ENCODE results near the gene ZNF835. TPM values are rescaled to one million over a fixed set of nuclear protein-coding genes. Genes with fewer than 3 reads are reported as not detected.
A peak's percentile ranks its signal among the peaks of the same experiment; 100 is the strongest.

The ZNF835 gene
- total RNA-seq, 1 experiment from 2014 or later = not detected

DNA sequence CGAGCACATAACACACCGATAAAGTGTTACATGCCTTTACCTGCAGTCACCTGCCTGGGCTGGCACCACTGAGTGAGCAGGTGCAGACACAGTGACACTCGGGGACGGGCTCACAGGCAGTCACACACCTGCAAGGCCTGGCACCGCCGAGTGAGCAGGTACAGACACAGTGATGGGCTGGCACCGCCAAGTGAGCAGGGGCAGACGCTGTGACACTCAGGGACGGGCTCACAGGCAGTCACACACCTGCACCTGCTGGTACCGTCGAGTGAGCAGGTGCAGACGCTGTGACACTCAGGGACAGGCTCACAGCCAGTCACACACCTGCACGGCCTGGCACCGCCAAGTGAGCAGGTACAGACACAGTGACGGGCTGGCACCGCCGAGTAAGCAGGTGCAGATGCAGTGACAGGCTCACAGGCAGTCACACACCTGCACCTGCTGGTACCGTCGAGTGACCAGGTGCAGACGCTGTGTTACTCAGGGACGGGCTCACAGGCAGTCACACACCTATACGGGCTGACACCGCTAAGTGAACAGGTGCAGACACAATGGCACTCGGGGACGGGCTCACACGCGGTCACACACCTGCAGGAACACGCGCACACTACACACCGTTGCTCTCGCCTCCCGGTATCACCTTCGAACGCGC, 470 bp downstream of the ZNF835 start:
- DNase-seq = no peak
- H3K9me3 ChIP-seq = no peaks in the 10 kb centered on the region; the same call in none of the 2 replicates
- H3K27me3 ChIP-seq = no peaks in the 10 kb centered on the region
- no peak overlapping the region for H3K4me3 ChIP-seq
- H3K36me3 ChIP-seq = no peaks in the 10 kb centered on the region

DNA sequence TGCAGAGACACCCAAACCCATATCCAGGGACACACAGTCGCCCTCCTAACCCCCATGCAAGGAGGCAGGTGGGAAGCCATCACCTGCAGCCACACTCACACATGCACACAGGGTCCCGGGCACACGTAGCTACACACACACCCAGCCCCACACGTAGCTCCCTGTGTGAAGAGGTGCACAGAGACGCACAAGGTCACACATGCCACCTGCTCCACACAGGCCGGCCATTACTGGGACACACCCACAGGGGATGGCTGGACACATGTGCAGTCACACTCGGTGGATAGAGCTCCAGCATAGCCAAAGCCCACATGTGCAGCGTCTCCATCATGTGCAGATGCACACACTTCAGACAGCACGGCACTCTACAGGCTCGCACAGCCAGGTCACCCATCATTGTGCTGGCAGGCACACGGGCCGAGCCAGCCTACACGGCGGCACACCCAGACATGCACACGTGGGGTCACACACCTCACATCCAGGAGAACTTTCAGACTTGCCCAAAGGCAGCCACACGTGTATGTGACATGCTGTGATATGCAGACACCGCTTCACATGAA, 1.1 kb downstream of the ZNF835 start:
- H3K27me3 ChIP-seq = no peaks in the 10 kb centered on the region
- no peak overlapping the region for H3K4me3 ChIP-seq
- H3K9me3 ChIP-seq = no peaks in the 10 kb centered on the region; the same call in none of the 2 replicates
- no peak for DNase-seq
- no peaks in the 10 kb centered on the region for H3K36me3 ChIP-seq

DNA sequence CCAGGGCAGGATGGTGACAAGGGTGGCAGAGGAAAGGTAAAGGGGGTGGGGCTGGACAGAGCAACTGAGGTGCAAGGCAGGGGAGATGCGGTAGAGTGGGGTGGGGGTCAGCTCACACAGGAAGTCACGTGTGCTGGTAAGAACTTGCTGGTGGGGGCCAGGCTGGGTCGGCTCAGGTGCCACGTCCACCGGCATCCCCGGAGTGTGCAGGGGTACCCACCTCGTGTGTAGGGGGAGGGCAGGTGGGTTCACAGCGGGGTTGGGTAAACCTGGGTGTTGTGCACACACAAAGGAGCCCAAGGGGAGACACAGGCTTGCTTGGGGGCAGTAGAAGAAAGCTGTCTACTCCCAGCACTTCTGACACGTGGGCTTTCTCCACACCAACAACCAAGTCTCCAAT, 2.9 kb downstream of the ZNF835 start:
- no peaks in the 10 kb centered on the region; the same call in none of the 2 replicates for H3K9me3 ChIP-seq

DNA sequence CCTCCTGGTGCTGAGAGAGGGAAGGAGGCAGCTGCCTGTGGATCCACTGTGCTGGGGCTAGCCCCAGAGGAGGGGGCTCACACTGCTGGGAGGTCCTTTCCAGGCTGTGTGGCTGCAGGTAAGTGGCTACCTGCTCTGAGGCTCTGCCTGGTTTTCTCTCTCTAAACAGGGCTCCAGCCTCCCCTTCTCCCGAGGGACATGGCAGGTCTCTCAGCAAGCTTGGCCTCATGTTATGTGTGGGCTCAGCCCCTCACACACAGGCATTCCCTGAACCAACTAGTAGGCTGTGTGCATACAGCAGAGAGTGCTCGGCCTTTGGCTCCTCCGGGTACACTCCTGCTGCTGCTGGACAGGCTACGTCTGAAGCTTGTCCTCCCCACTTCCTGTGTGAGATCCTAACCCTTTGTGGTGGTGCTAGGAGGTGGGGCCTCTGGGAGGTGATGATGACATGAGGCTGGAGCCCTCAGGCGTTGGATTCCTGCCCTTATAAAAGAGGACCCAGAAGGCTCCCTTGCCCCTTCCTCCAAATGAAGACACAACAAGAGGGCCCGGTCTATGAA, 4.2 kb downstream of the ZNF835 start:
- Histone ChIP-seq H3K9me3 (no peaks in the 10 kb centered on the region; the same call in none of the 2 replicates), H3K36me3 (no peaks in the 10 kb centered on the region), H3K4me3 (no peak overlapping the region), H3K27me3 (no peaks in the 10 kb centered on the region)
- DNase-seq = no peak

More for the DNA sequence above, 2.9 kb downstream of the ZNF835 start:
- H3K36me3 ChIP-seq = no peaks in the 10 kb centered on the region
- no peak overlapping the region for H3K4me3 ChIP-seq
- no peak for DNase-seq
- no peaks in the 10 kb centered on the region for H3K27me3 ChIP-seq

DNA sequence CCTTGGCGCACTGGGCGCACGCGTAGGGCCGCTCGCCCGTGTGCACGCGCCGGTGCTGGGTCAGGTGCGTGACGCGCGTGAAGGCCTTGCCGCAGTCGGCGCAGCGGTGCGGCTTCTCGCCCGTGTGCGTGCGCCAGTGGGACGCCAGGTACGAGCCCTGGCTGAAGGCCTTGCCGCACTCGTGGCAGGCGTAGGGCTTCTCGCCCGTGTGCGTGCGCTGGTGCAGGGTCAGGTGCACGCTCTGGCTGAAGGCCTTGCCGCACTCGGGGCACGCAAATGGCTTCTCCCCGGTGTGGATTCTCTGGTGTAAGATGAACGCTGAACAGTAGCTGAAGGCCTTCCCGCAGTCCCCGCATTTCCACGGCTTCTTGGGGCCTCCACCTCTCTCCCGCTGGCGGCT, 7.0 kb downstream of the ZNF835 start:
- Histone ChIP-seq H3K4me3 (no peak overlapping the region), H3K9me3 (no peaks in the 10 kb centered on the region; the same call in 1 of the 2 replicates), H3K36me3 (no peaks in the 10 kb centered on the region), H3K27me3 (no peaks in the 10 kb centered on the region)
- DNase-seq = no peak

DNA sequence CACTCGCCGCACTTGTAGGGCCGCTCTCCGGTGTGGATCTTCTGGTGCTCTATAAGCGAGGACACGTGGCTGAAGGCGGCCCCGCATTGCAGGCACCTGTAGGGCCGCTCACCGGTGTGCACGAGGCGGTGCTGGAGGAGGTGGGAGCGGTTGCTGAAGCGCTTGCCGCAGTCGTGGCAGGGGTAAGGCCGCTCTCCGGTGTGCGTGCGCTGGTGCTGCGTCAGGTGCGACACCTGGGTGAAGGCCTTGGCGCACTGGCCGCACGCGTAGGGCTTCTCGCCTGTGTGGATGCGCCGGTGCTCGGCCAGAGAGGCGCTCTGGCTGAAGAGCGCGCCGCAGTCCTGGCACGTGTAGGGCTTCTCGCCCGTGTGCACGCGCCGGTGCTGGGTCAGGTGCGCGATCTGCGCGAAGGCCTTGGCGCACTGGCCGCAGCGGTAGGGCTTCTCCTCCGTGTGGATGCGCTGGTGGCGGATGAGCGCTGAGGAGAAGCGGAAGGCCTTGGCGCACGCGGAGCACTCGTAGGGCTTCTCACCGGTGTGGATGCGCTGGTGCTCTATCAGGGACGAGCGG, 7.5 kb downstream of the ZNF835 start:
- Histone ChIP-seq H3K36me3 (no peaks in the 10 kb centered on the region), H3K4me3 (no peak overlapping the region), H3K9me3 (no peaks in the 10 kb centered on the region; the same call in 1 of the 2 replicates), H3K27me3 (no peaks in the 10 kb centered on the region)
- no peak for DNase-seq

DNA sequence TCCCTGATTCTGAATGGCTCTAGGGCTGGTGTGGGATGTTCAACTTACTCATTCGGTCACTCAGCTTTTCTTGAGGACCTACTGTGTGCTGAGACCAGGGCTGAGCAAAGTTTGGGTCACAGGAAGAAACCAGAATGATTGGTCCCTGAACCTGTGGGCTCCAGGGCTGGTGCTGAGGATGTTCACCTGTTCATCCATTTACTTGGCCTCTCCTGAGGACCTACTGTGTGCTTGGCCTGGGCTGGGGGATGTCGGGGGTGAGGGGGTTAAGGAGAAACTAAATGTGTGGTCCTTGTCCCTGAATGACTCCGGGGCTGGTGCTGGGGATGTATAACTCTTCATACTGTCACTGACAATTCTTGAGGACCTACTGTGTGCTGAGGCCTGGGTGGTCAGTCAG, 10.3 kb downstream of the ZNF835 start:
- H3K36me3 ChIP-seq = no peaks in the 10 kb centered on the region
- H3K4me3 ChIP-seq = no peak overlapping the region
- H3K27me3 ChIP-seq = no peaks in the 10 kb centered on the region
- DNase-seq = no peak
- H3K9me3 ChIP-seq = no peaks in the 10 kb centered on the region; the same call in 1 of the 2 replicates

DNA sequence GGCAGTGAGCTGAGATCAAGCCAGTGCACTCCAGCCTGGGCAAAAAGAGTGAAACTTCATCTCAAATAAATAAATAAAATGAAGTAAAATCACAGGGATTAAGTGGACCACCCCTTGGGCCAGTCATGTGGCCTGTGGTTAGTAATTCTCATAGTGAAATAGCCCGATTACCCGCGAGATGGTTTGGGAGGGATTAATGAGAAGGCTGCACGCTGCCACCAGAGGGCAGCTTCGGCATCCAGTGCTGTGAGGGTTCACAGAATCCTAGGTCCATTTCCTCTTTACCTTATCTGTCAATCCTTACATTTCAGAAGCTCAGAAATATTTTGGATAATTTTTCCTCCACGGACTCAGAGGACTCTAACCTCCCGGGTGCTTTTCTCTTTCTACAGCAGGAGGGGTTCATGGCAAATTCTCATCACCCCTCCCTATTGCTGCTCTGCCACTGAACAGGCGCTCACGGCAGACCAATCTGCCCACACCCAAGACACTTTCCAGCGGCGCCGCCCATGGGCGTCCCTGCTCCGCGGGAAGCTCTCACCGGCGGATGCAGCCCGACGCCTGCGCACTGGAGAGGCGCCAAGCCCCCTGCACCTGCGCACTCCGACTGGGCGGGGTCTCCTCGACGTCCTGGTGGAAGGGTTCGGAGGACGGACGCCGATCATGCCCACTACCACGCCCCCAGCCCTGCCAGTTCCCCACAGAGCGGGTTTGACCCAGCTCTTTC, 11.0 kb downstream of the ZNF835 start:
- DNase-seq = no peak
- no peaks in the 10 kb centered on the region for H3K36me3 ChIP-seq
- no peak overlapping the region for H3K4me3 ChIP-seq
- H3K9me3 ChIP-seq = no peaks in the 10 kb centered on the region; the same call in 1 of the 2 replicates
- no peaks in the 10 kb centered on the region for H3K27me3 ChIP-seq

DNA sequence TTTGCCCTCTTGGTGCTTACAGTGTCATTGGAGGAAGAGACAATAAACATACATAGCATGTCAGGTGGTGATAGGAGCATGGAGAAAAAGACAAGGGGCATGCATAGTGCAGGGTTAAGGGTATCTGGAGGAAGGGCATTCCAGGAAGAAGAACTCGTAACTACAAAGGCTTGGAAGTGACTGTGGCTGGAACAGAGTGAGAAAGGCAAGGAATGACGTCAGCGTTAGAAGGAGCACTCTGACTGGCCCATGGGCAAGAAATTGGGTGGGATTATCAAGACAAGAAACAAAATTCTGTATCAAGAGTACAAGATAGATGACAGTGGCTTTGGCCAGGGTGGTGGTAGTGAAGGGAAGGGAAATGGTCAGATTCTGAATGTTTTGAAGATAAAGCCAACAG, 17.4 kb downstream of the ZNF835 start:
- no peaks in the 10 kb centered on the region for H3K9me3 ChIP-seq
- DNase-seq = no peak
- H3K27me3 ChIP-seq = no peaks in the 10 kb centered on the region
- H3K36me3 ChIP-seq = no peaks in the 10 kb centered on the region
- no peak overlapping the region for H3K4me3 ChIP-seq

DNA sequence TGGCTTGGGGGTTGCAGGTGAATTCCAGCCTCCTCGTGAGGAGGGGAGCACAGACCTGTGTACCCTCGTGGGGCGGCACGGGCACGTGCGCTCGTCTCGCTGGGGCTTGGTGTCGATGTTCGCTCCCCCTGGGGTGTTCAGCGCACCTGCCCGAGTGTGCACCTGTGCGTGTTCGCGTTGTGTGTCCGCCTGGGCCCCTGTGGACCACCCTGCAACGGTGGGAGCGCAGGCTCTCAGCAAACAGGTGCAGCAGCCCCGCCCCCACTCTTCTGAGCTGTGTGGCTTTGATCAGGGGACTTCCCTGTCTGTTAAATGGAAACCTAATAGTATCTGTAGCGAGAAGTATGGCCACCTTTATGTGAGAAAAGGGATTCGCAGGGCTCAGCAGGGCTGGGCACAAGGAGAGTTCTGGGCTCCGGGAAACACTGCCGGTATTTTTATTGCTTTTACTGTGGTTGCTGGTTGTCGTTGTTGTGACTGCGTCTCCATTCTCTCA, 28.0 kb downstream of the ZNF835 start:
- Histone ChIP-seq H3K36me3 (no peaks in the 10 kb centered on the region), H3K4me3 (no peak overlapping the region), H3K27me3 (no peaks in the 10 kb centered on the region), H3K9me3 (peaks cover 8% of the 10 kb centered on the region; the same call in 1 of the 2 replicates)
- DNase-seq = no peak

DNA sequence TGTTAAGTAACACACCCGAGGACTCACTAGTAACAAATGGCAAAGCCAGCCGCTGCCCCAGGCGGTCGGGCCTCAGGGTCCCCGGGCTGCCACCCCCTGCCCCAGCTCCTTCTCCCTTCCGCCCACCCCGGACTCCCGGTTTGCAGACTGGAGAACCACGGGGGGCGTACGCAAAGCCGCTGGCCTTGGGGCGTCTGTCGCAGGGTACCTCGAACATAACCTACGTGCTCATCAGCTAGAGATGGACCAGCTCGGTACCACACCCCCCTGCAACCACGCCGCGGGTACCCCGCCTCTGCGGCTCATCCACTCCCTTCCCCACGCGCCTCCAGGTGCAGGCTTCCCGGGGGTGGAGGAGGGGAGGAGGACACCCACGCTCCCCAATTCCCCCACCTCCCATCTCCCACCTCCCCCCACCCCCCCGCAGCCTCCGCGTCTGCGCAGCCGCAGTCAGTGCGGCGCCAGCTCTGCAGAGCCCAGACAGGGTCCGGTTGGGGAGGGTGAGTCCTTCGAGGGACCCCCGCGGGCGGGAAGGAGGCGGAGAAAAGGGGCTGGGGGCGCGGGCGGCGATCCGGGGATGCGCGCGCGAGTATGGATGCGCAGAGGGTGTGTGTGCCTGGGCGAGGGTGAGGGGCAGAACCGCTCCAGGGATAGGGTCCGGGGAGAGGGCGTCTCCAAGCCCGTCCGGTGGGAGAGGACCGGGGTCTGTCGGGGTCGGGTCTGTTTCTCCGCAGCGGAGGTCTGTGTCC, 28.7 kb downstream of the ZNF835 start, which contains the start of gene SMIM17:
SMIM17 (plus strand) TSS at position 449 of the 749 bp plus-strand sequence. CDS start 2,509 bp downstream, outside the sequence.
- DNase-seq = no peak
- no peaks in the 10 kb centered on the region for H3K36me3 ChIP-seq

DNA sequence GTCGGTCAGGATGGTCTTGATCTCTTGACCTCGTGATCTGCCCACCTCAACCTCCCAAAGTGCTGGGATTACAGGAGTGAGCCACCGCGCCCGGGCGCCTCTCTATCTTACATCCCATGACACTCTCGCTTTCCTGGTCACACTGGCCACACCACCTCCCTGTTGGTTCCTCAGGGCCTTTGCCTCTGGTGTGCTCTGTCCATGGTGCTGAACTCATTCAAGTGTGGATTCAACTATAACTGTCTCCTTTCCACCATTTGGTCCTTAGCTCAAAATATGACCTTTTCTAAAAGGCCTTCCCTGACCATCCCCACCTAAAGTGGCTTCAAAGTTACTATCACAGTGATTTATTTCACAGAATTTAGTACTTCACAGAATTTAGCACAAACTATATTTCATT, 32.3 kb downstream of the ZNF835 start:
- Histone ChIP-seq H3K27me3 (no peaks in the 10 kb centered on the region), H3K36me3 (no peaks in the 10 kb centered on the region), H3K4me3 (no peak overlapping the region), H3K9me3 (peaks cover 18% of the 10 kb centered on the region)
- no peak for DNase-seq

More for the DNA sequence above, 28.7 kb downstream of the ZNF835 start, which contains the start of gene SMIM17:
- Histone ChIP-seq H3K27me3 (no peaks in the 10 kb centered on the region), H3K4me3 (no peak within 1 kb of the TSS), H3K9me3 (peaks cover 13% of the 10 kb centered on the region)

DNA sequence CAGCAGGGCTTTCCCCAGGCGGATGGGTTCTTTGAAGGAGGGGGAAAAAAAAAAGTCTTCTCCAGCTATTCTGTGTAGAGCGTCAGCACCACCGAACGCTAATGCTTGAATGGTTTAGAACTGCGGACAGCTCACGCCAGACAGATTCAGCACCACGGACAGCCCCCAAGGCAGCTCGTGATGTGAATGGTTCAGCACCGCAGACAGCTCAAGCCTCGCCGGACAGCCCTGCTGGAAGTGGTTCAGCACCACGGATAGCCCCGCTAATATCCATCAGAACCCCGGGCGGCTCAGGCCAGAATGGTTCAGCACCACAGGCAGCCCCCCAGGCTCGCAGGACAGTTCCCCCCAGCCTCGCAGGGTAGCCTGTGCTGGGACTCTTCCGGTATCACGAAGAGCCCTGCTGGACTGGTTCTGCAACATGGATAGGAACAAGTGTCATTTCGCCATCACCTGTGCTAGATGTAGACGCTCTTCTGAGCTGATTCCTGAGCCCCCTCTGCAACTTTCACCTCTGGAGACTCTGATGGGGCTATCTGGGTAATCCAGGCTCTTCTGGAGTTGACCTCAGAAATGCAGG, 33.5 kb downstream of the ZNF835 start:
- no peaks in the 10 kb centered on the region for H3K27me3 ChIP-seq

DNA sequence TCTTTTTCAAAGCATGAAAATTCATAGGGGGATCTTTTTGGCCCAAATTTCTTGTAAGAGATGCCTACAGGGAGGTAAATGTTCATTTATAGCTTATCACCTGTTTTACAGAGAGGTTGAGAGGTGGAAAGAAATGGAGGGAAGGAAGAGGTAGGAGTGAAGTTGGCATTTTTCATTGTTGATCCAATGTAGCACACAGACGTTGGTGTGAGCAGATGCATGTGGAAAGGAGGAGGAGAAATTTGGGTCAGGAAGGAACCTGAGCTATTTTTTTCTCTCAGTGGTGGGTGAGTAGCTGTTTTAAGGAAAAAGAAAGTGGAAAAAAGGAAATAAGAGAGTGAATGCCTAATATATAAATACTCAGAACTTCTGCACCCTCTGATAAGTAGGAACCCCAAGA, 38.5 kb downstream of the ZNF835 start:
- Histone ChIP-seq H3K36me3 (no peaks in the 10 kb centered on the region), H3K9me3 (peaks cover 19% of the 10 kb centered on the region), H3K4me3 (no peak overlapping the region), H3K27me3 (no peaks in the 10 kb centered on the region)
- DNase-seq = no peak

More for the DNA sequence above, 33.5 kb downstream of the ZNF835 start:
- H3K4me3 ChIP-seq = no peak overlapping the region
- H3K36me3 ChIP-seq = no peaks in the 10 kb centered on the region
- H3K9me3 ChIP-seq = peaks cover 25% of the 10 kb centered on the region
- DNase-seq = peak; percentile 72

DNA sequence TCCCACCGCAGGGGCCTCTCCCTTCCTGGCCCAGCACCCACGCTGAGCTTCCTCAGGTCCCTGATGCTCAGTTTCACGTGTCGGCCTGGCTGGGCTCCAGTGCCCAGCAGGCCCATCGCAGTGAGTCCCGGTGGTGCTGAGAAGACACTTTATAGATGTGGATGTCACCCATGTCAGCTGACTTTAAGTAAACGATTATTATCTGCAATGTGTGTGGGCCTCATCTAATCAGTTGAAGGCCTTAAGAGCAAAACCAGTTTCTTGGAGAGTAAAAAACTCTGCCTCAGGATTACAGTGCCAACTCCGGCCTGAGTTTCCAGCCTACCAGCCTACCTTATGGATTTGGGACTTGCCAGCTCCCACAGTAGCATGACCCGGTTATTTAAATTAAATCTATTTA, 45.8 kb downstream of the ZNF835 start:
- no peak overlapping the region for H3K4me3 ChIP-seq
- H3K36me3 ChIP-seq = peaks cover 33% of the 10 kb centered on the region
- no peak for DNase-seq
- peaks cover 5% of the 10 kb centered on the region for H3K9me3 ChIP-seq
- no peaks in the 10 kb centered on the region for H3K27me3 ChIP-seq

DNA sequence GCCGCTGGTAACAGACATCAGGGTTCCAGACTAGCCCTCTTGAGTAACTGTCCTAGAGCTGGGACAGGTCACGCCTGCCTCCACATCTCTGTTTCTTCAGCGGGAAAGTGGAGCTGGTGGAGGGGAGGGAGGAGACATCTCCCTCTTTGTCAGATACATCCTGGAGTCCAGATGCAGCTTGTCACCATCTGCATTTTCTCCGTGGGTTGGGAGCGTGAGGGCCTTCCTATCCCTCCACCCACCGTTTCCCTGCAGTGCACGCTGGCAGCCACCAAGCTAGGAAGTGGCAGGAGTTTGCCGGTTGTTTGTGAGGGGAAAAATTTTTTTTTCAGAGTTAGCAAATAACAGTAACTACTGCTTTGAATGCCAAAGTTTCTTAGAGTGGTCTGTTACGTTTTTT, 48.6 kb downstream of the ZNF835 start:
- H3K9me3 ChIP-seq = no peaks in the 10 kb centered on the region; the same call in 1 of the 2 replicates
- DNase-seq = no peak

More for the DNA sequence above, 48.6 kb downstream of the ZNF835 start:
- Histone ChIP-seq H3K36me3 (peaks cover 40% of the 10 kb centered on the region), H3K27me3 (no peaks in the 10 kb centered on the region), H3K4me3 (no peak overlapping the region)

Measured in MG63 (cell line).